ENCODE data around the gene KLHL10. TPM values are rescaled to one million over a fixed set of nuclear protein-coding genes. Genes with fewer than 3 reads are reported as not detected.
A peak's percentile ranks its signal among the peaks of the same experiment; 100 is the strongest.

KLHL10 gene
- total and polyA plus RNA-seq, 4 donors = 0.08 to 0.12 (median 0.09) TPM; not detected in 1

- ATAC-seq (ENCODE audit: insufficient read depth, low FRiP score) (no peak), DNase-seq (no peak)
- no peak overlapping the region for H3K27ac ChIP-seq (ENCODE audit: low read depth in 1 of 2, low read length in 1 of 2)
- no peak overlapping the region for H3K4me3 ChIP-seq
- no peak overlapping the region for H3K9ac ChIP-seq (ENCODE audit: insufficient read depth in 1 of 2, low read length in 2 of 2)
- H3K36me3 ChIP-seq (ENCODE audit: control insufficient read depth in 4 of 4, insufficient read depth in 4 of 4, low read length in 4 of 4) = peaks cover 0 to 10% (median 4%) of the 10 kb centered on the region in 4 donors
- WGBS, 2 donors = 71 to 77% methylated on average over 23 to 24 of the region's 24 CpGs
- peaks cover 0 to 10% (median 5%) of the 10 kb centered on the region in 5 donors for H3K4me1 ChIP-seq (ENCODE audit: control insufficient read depth in 5 of 5, insufficient read depth in 5 of 5, low read length in 5 of 5)
- H3K9me3 ChIP-seq (ENCODE audit: control insufficient read depth in 4 of 4, insufficient read depth in 3 of 4, low read length in 3 of 4) = no peaks in the 10 kb centered on the region
- H3K27me3 ChIP-seq (ENCODE audit: control insufficient read depth in 3 of 3, insufficient read depth in 3 of 3, low read length in 2 of 3) = no peaks in the 10 kb centered on the region
- TF ChIP-seq CTCF (IDR thresholded peaks at IDR 0.05; ENCODE audit: control extremely low read depth, extremely low read depth) = no peak
Observed at GRCh38 chr17:41803049-41804020, 34.3 kb upstream of the KLHL10 start.

- TF ChIP-seq CTCF (IDR thresholded peaks at IDR 0.05; ENCODE audit: control extremely low read depth, extremely low read depth) = no peak
- WGBS, 2 donors = 91 to 93% methylated on average over 8 of the region's 8 CpGs
- Histone ChIP-seq H3K27ac (ENCODE audit: low read depth in 1 of 2, low read length in 1 of 2) (no peak overlapping the region), H3K9me3 (ENCODE audit: control insufficient read depth in 4 of 4, insufficient read depth in 3 of 4, low read length in 3 of 4) (no peaks in the 10 kb centered on the region), H3K36me3 (ENCODE audit: control insufficient read depth in 4 of 4, insufficient read depth in 4 of 4, low read length in 4 of 4) (peaks cover 0 to 10% (median 4%) of the 10 kb centered on the region in 4 donors), H3K27me3 (ENCODE audit: control insufficient read depth in 3 of 3, insufficient read depth in 3 of 3, low read length in 2 of 3) (no peaks in the 10 kb centered on the region), H3K4me3 (no peak overlapping the region), H3K9ac (ENCODE audit: insufficient read depth in 1 of 2, low read length in 2 of 2) (no peak overlapping the region), H3K4me1 (ENCODE audit: control insufficient read depth in 5 of 5, insufficient read depth in 5 of 5, low read length in 5 of 5) (peaks cover 0 to 14% (median 10%) of the 10 kb centered on the region in 5 donors)
- ATAC-seq (ENCODE audit: insufficient read depth, low FRiP score) (no peak), DNase-seq (no peak)
Observed at GRCh38 chr17:41806685-41807445, 30.8 kb upstream of the KLHL10 start.

- no peak for DNase-seq
- TF ChIP-seq CTCF (IDR thresholded peaks at IDR 0.05; ENCODE audit: control extremely low read depth, extremely low read depth) = no peak
- Histone ChIP-seq H3K27me3 (ENCODE audit: control insufficient read depth in 3 of 3, insufficient read depth in 3 of 3, low read length in 2 of 3) (no peaks in the 10 kb centered on the region), H3K36me3 (ENCODE audit: control insufficient read depth in 4 of 4, insufficient read depth in 4 of 4, low read length in 4 of 4) (peaks cover 0 to 6% (median 1%) of the 10 kb centered on the region in 4 donors), H3K9ac (ENCODE audit: insufficient read depth in 1 of 2, low read length in 2 of 2) (peak overlapping the region in 1 of 2 donors; percentile 23), H3K4me1 (ENCODE audit: control insufficient read depth in 5 of 5, insufficient read depth in 5 of 5, low read length in 5 of 5) (peaks cover 0 to 23% (median 13%) of the 10 kb centered on the region in 5 donors), H3K9me3 (ENCODE audit: control insufficient read depth in 4 of 4, insufficient read depth in 3 of 4, low read length in 3 of 4) (no peaks in the 10 kb centered on the region), H3K4me3 (peak overlapping the region; percentile 79), H3K27ac (ENCODE audit: low read depth in 1 of 2, low read length in 1 of 2) (peak overlapping the region in 1 of 2 donors; percentile 64)
- 31% methylated on average over 58 of the region's 58 CpGs for WGBS, 2 donors
- no peak for ATAC-seq (ENCODE audit: insufficient read depth, low FRiP score)
Observed at GRCh38 chr17:41810659-41811548, 26.7 kb upstream of the KLHL10 start.
